Pulmonary artery endothelial cell (primary cell): ENCODE results near the gene PROK2. TPM values are rescaled to one million over a fixed set of nuclear protein-coding genes. Genes with fewer than 3 reads are reported as not detected.

ENCODE experiments used
- DNase-seq: peaks from one replicate; pipeline ENCODE4 v3.0.0-alpha.2; 2011; ENCODE audit warnings: low read depth, low spot score
- total RNA-seq: library from RNA; depleted of rRNA; stranded (reverse); fragments of >200 nt; gene quantifications from 2 replicates; pipeline ENCODE4 v1.2.3, GENCODE V29; 2014

PROK2 gene
- total RNA-seq, 1 donor from 2014 or later, result not detected

DNA sequence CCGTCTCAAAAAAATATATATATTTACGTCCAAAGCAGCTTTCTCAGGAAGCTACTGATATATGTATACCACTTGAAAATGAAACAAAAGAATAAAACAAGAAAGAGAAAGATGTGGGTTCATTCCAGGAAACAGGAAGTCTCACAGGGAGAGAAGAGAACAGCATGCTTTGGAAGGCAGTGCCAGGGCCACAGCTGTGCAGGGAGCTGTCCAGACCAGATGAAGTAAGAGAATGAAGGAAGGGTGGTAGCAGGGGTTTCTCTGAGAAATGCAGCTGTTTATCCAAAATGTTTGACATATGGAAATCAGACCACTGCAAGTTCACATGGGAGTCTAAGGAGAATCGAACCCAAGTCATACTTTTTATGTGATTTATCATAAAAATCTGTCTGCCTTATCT lies 40.2 kb downstream of the PROK2 start:
- no peak for DNase-seq

DNA sequence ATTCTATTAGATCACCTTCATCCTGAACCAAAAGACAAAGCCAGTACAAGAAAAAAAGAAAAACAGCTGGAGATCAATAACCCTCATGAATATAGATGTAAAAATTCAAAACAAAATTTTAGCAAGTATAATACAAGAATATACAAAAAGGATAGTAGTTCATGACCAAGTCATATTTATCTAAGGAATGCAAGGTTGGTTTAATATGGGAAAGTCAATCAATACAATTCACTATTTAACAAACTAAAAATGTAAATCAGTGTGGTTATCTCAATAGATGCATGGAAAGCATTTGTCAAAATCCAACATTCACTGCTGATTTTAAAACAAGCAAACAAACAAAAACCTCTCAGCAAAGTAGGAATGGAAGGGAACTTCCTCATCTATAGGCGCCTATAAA lies 42.3 kb downstream of the PROK2 start:
- no peak for DNase-seq

DNA sequence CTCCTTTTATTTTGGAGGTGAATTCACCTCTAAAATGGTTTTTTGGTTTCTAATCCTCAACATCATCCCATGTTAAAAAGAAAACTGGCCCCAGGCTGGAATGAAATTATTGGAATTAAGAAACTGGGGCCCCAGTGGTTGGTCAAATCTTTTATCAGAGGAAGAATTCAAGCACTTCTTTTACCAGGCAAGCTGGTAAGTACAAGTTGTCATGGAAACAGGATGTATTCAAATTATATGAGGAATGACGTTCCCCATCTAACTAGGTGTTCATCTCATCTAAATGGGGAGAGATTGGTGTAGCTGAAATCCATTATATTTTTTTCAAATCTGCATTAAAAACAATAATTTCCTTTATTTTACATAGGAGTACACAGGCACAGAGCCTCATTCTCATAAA lies 50.1 kb downstream of the PROK2 start:
- DNase-seq, result no peak

DNA sequence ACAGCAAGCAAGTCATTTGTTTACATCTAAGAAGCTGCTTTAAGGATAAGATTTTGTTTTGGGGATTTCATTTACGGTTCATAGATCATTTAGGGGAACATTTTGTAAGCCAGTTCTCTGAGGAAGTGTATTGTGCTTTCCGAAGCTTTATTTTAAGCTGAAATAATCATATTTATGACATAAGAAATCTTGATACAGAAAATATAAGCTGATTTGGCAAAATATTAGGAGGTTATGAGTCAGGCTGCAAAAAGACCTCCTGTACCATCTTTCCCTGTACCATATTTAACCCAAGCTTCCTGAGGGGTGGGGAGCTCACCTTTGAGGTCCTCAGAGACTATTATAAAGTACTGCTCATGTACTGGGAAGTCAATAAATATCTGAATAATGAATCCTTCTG lies 51.6 kb downstream of the PROK2 start:
- DNase-seq, result no peak

DNA sequence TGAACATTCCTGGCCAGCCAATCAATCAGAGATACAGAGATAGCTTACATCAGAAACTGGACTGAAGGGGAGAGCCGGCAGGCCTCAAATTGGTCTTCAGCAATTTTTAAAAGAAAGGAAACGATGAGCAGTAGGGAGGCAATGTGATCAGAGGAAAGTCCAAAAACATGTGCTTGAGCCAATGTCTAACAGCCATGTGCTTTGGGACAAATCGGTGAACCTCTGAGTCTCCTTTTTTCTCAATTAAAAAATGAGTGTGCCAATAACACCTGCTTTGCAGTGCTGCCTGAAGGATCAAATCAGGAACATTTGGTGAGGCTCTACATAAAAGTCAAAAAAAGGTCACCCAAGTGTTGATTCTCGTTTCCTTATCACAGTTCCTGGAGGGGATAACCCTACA lies 52.3 kb downstream of the PROK2 start:
- DNase-seq, result no peak

DNA sequence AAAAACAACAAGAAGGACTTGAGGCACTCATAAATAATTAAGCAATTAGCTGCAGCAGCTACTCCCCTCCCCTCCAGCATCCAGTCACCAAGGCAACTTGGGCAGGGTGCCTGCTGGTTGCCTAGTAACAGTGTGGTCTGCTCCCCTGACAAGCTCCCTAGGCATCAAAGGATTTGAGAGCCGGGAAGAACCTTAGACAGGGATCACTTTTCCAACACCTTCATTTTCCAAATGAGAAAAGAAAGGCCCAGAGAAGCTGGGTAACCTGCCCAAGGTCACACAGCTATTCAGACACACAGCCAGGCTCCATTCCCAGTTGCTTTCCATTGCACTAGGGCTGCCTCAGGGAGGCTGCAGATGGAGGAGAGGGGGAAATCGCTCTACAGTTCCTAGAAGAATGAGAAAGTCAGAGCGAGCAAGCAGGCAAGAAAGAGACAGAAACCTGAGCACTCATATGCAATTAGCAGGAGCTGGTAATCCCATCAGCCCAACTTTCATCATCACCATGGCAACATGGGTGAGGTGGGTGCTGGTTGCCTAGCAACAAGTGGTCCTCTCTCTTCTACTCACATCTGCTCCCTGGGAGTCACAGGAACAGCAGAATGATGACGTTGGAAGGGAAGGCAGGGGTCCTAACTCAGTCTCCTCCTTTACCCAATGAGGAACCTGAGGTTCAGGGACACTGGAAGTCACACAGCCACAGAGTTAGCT lies 56.2 kb downstream of the PROK2 start:
- DNase-seq, result no peak

DNA sequence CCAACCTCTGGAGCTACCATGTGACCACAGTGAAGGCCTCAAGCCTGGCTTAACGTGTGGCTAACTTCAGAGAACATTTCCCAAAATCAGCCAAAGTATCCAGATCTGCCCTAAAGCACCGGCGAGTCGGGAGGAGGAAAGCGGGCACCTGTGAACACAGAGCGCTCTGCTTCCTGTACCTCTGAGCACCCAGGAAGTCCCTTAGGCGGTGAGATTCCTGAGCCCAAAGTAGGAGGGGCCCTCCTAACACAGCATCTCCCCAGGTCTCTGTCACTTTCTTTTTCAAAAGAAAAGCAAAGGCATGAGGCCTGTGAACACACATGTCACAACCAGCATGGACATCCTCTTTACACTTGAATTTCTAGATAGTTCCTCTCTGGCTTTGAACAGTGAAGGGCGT lies 58.8 kb downstream of the PROK2 start:
- no peak for DNase-seq

DNA sequence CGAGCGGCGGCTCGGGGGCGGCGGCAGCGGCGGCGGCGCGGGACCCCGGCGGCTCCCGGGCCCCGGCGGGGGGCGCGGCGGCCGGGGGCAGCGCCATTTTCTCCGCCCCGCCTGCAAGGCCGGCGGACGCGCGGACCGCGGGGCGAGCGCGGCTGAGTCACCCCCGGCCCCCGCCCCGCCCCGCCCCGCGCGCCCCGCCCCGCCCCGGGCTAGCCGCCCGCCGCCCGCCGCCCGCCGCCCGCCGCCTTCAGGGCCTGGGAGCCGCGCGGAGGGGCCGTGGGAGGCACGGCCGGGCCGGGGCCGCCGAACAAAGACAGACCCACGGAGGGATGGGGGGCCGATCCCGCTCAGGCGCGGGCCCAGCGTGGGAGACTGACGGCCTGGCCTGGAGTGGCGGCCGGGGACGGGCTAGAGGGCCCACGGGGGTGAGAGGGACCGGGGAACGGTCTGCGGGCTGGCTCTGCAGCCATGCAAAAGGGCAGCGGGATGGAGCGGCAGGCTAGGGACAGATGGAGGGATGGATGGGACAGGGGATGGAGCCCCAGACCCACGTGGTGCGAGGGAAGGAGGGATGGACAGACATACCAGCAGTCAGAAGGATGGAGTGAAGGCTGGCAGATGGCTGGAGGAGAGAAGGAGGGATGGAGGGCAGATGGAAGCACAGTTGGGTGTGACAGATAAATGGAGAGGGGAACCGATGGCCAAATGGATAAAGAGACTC lies 59.5 kb downstream of the PROK2 start, which contains the start of gene EIF4E3:
EIF4E3 (minus strand) TSS at position 132 of the 721 bp plus-strand sequence; CDS start at position 97, 35 bp downstream.
- DNase-seq, result no peak

DNA sequence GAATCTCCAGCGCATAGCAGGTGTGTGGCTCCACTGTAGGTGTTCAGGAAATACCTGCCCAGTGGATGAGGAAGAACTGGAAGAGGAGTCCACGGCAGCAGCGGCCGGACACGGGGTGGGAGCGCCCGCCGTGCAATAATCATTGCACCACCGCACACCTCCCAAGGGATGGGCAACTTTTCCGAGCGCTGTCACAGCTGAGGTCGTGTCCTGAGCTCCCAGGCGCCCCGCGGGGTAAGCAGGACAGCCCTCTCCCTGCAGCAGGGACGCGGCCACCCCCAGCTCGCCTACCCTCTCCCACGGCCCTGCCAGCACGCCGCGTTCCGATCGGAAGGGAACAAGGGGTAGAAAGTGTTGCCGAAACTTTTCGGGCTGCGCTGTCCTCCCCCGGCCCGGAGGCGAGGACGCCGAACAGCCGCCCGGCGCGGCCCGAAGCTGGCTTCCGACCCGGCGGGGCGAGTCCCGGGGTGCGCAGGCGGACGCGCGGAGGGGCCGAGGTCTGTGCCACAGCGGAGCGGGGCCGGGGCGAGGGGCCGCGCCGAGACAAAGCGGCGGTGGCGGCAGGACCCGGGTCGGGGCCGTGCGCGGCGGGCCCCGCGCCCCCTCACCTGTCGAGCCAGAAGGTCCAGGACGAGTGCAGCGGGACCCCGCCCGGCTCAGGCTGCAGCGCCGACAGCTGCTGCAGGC lies 60.2 kb downstream of the PROK2 start:
- DNase-seq, result no peak

DNA sequence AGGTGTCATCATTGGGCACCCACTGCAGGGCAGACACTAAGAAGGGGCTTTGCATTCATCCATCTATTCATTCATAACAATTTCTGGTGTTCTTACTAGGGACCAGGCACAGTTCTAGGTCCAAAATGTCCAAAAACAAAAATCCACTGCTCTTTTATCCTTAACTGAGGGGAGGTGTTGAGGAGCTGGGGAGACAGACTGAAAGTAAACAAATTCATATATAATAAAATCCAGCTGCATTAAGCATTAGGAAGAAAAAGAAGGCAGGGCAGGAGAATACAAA lies 60.8 kb downstream of the PROK2 start:
- DNase-seq, result no peak

DNA sequence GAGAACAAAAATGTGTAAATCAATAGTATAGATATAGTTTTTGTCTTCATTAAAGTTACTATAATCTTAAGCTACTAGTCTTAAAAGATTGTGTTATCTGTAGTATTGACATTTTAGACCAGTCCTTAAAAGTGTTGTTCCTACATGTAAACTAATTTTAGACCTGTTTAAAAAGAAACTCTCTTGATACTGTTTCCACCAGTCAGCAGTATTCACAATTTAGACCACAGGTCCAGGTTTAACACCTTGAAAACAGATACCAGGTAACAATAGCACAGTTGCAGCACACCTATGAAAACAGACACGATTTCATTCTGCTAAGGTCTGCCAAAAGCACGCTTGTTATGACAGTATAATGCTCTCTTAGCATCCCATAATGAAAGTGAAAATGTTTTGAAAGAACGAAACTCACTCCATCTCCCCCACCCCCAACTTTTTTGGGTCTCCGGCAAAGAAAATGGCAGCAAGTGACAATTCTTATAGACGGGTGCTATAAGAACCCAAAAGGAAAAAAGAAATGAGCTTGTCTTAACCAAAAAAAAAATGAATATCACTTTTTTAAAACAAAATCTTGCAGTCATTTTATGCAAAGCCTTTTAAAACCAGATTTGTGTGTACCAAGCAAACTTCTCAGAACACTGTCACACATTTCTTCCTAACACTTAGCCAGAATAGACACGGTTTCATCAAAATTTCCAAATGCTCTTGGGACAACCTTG lies 61.3 kb downstream of the PROK2 start:
- DNase-seq, result no peak

DNA sequence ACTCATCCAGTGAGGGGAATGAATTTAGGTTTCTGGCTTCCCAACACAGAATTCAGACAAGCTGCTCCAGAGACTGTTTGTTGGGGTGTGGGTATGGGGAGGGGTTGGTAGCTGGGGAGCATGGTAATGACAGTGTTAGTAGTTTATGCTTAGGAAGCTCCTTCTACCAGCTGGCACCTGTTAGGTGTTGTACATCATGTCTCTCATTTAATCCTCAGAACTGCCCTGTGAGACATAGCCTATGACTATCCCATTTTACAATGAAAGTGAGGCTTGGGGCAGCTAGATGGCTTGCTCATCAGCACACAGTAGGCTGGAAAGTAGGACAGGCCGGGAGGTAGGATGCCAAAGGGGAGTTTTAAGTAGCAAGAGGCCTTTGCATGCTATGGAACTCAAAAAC lies 62.3 kb downstream of the PROK2 start:
- no peak for DNase-seq

Other genes starting within 250 kb of the PROK2 start
- gene FOXP1, start 201.4 kb downstream of the PROK2 start, total RNA-seq, result 48.2 and 65.7 TPM in 2 replicates
- 2.3 and 2.4 TPM in 2 replicates for gene EIF4E3, start 59.7 kb downstream of the PROK2 start, total RNA-seq
- not detected in 2 replicates for gene GPR27, start 31.3 kb downstream of the PROK2 start, total RNA-seq